ENCODE data around the gene KLHL2. TPM values are rescaled to one million over a fixed set of nuclear protein-coding genes. Genes with fewer than 3 reads are reported as not detected.

Gene KLHL2
- polyA plus RNA-seq, 3 donors from 2014 or later = 2.6 to 4.0 (median 3.5) TPM

GRCh38 chr4:165324918-165325304 is 117.5 kb downstream of the KLHL2 start:
- Mint-ChIP-seq H3K27me3 (ENCODE audit: low read depth in 3 of 3) (peaks cover 0 to 4% (median 1%) of the 10 kb centered on the region in 3 donors), H3K36me3 (peaks cover 0 to 7% (median 0%) of the 10 kb centered on the region in 3 donors), H3K9me3 (no peaks in the 10 kb centered on the region), H3K27ac (peak overlapping the region in 1 of 6 donors; percentile 61), H3K4me3 (no peak overlapping the region), H3K4me1 (peaks cover 0 to 13% of the 10 kb centered on the region in 2 donors)
- DNase-seq = no peak

- H3K4me3 Mint-ChIP-seq = peak overlapping the region in 2 of 5 donors; percentile 31 to 54
- peaks cover 0 to 20% of the 10 kb centered on the region in 2 donors for H3K4me1 Mint-ChIP-seq
- H3K27me3 Mint-ChIP-seq (ENCODE audit: low read depth in 3 of 3) = peaks cover 0 to 1% (median 0%) of the 10 kb centered on the region in 3 donors
- H3K27ac Mint-ChIP-seq = peak overlapping the region in 4 of 6 donors; percentile 3 to 83 (median 68)
- peaks cover 0 to 7% (median 0%) of the 10 kb centered on the region in 3 donors for H3K36me3 Mint-ChIP-seq
- H3K9me3 Mint-ChIP-seq = no peaks in the 10 kb centered on the region
- no peak for DNase-seq
These were observed 118.6 kb downstream of the KLHL2 start for GRCh38 chr4:165325732-165326512.

DNA sequence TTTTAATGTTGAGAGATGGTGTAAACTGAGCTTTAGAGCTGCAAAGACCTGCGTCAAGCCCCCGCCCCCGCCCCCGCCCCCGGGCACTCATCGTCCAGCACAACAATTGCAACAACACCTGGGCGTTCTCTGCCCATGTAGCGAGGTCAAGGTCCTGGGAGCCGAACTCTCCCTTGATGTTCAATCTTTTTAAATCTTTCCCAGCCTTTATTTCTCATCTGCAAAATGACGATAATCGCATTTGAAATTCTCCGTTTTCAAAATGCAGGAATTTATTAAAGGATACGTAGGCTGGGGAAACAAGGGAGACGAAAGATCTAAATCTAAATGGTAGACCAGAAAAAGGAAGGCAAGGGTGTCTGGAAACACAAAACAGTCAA is 119.5 kb downstream of the KLHL2 start:
- no peak overlapping the region for H3K4me3 Mint-ChIP-seq
- no peak for DNase-seq
- H3K4me1 Mint-ChIP-seq = peaks cover 0 to 27% of the 10 kb centered on the region in 2 donors
- H3K27me3 Mint-ChIP-seq (ENCODE audit: low read depth in 3 of 3) = peaks cover 0 to 1% (median 0%) of the 10 kb centered on the region in 3 donors
- peaks cover 0 to 2% (median 0%) of the 10 kb centered on the region in 3 donors for H3K36me3 Mint-ChIP-seq
- no peaks in the 10 kb centered on the region for H3K9me3 Mint-ChIP-seq
- H3K27ac Mint-ChIP-seq = no peak overlapping the region

GRCh38 chr4:165327211-165328100 is 120.1 kb downstream of the KLHL2 start, which contains the start of gene MSMO1:
Gene MSMO1 (plus strand): TSS chr4:165327669. CDS start chr4:165333371, 5,702 bp downstream.
- H3K4me3 Mint-ChIP-seq = no peak within 1 kb of the TSS
- H3K27me3 Mint-ChIP-seq (ENCODE audit: low read depth in 3 of 3) = peaks cover 0 to 1% (median 0%) of the 10 kb centered on the region in 3 donors
- no peaks in the 10 kb centered on the region for H3K9me3 Mint-ChIP-seq
- H3K27ac Mint-ChIP-seq = no peak within 1 kb of the TSS
- H3K4me1 Mint-ChIP-seq = peaks cover 0 to 34% of the 10 kb centered on the region in 2 donors
- peak; percentile 96 to 97 (median 97) for DNase-seq
- no peaks in the 10 kb centered on the region for H3K36me3 Mint-ChIP-seq

DNA sequence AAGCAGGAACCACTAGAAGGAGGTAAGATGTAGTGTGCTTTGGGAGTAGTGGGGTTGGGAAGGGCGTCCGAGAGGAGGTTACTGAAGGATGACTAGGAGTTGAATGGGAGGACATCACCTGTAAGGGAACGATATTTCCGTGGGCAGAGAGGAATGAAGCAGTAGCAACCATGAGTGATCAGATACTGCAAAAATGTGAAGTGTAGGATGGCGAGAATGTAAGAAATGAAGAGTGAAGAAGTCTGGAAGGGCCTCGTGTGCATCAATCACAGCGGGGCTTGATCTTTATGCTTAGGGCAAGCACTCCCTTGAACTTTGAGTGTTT is 120.7 kb downstream of the KLHL2 start:
- no peaks in the 10 kb centered on the region for H3K36me3 Mint-ChIP-seq

DNA sequence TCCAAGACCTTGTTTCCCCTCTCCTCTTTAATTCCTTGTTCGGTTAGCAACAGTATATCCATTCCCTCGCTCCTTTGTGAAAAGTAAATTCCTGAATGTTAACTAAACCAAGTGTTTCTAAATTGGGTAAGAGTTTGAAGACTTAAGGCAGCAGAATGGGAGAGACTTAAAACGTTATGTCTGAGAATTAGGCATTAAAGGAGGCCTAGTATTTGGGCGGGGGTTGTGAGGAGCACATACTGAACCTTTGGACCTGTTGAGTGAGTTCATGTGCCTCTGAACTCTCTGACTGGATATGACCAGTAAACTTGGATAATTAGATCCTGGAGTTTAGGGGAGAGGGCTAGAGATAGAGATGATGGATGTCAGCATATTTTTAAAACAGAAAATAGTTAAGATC is 121.3 kb downstream of the KLHL2 start:
- Mint-ChIP-seq H3K4me3 (no peak overlapping the region), H3K27me3 (ENCODE audit: low read depth in 3 of 3) (peaks cover 0 to 1% (median 0%) of the 10 kb centered on the region in 3 donors), H3K27ac (no peak overlapping the region), H3K9me3 (no peaks in the 10 kb centered on the region), H3K4me1 (peaks cover 0 to 37% of the 10 kb centered on the region in 2 donors), H3K36me3 (no peaks in the 10 kb centered on the region)
- no peak for DNase-seq

More for the DNA sequence above, 120.7 kb downstream of the KLHL2 start:
- H3K27ac Mint-ChIP-seq = no peak overlapping the region
- H3K9me3 Mint-ChIP-seq = no peaks in the 10 kb centered on the region
- peaks cover 0 to 37% of the 10 kb centered on the region in 2 donors for H3K4me1 Mint-ChIP-seq
- peaks cover 0 to 1% (median 0%) of the 10 kb centered on the region in 3 donors for H3K27me3 Mint-ChIP-seq (ENCODE audit: low read depth in 3 of 3)
- no peak overlapping the region for H3K4me3 Mint-ChIP-seq
- DNase-seq = no peak

DNA sequence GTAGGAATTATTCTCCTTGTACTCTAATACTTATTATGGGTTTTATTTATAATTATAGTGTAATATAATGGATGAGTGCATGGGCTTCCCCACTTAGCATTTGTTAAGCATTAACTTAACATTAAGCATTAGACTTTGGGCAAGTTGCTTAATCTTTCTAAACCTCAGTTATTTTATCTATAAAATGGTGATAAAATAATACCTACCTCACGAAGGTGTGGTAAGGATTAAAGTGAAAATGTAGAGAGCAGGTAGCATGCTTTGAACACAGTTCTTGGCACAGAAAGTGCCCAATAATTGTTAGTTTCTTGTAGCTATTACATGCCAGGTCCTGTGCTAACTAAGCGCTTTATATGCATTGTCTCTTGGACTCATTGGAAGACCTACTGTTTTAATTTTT is 122.7 kb downstream of the KLHL2 start:
- Mint-ChIP-seq H3K27me3 (ENCODE audit: low read depth in 3 of 3) (peaks cover 0 to 1% (median 0%) of the 10 kb centered on the region in 3 donors), H3K4me3 (no peak overlapping the region), H3K9me3 (no peaks in the 10 kb centered on the region), H3K27ac (no peak overlapping the region), H3K36me3 (peaks cover 0 to 6% (median 0%) of the 10 kb centered on the region in 3 donors), H3K4me1 (peaks cover 0 to 37% of the 10 kb centered on the region in 2 donors)
- DNase-seq = no peak

DNA sequence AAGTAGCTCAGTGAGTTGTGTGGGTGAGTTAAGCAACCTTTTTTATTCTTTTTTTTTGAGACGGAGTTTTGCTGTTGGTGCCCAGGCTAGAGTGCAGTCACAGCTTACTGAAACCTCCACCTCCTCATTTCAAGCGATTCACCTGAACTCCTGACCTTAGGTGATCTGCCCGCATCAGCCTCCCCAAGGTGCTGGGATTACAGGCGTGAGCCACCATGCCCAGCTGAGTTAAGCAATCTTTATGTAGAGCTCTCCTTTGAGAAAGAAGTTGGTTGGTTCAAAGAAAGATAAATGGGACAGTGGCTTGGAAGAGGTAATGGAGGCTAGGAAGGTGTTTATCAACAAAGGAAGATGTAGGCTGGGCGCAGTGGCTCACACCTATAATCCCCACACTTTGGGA is 123.3 kb downstream of the KLHL2 start:
- H3K4me3 Mint-ChIP-seq = no peak overlapping the region
- H3K4me1 Mint-ChIP-seq = peaks cover 0 to 34% of the 10 kb centered on the region in 2 donors

DNA sequence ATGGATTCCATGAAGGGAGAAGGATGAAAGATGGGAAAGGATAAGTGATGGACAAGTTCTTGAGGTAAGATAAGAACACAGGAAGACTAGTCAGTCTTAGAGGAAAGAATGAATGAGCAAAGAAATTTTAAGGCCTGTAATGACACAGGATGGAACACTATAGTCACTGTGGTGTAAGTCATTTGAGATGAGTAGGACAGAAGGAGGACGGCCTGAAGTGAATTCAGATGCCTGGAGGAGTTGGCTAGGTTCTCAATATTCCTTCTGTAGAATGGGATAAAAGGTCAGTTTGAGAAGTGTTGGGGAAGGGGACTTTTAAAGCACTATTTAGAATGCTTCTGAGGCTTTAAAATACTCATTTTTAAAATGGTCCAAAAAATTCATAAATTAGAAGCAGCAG is 124.0 kb downstream of the KLHL2 start:
- Mint-ChIP-seq H3K36me3 (peaks cover 0 to 10% (median 0%) of the 10 kb centered on the region in 3 donors), H3K27ac (peak overlapping the region in 2 of 6 donors; percentile 11 to 60), H3K27me3 (ENCODE audit: low read depth in 3 of 3) (no peaks in the 10 kb centered on the region), H3K4me3 (no peak overlapping the region), H3K4me1 (peaks cover 0 to 27% of the 10 kb centered on the region in 2 donors), H3K9me3 (no peaks in the 10 kb centered on the region)
- no peak for DNase-seq

More for the DNA sequence above, 123.3 kb downstream of the KLHL2 start:
- Mint-ChIP-seq H3K27me3 (ENCODE audit: low read depth in 3 of 3) (no peaks in the 10 kb centered on the region), H3K27ac (peak overlapping the region in 2 of 6 donors; percentile 2 to 31), H3K36me3 (peaks cover 0 to 10% (median 0%) of the 10 kb centered on the region in 3 donors), H3K9me3 (no peaks in the 10 kb centered on the region)
- DNase-seq = no peak

- H3K9me3 Mint-ChIP-seq = no peaks in the 10 kb centered on the region
These were observed 124.5 kb downstream of the KLHL2 start for GRCh38 chr4:165331823-165332222.

DNA sequence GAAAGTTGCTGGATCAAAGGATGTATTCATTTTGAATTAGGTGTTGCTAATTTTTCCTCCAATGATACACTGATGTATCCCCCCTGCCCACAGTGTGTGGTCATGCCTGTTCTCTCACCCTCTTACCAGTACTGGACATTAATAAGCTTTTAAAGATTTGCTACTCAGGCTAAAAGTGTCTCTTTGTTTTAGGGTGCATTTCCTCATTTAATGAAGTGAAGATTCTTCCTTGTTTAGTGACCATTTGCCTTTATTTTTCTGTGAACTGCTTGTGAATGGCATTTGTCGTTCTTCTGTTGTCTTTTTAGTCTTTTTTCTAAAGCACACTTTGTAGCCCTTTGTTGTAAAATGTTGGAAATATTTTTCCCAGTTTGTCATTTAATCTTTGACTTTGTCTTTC is 125.1 kb downstream of the KLHL2 start:
- H3K9me3 Mint-ChIP-seq = no peaks in the 10 kb centered on the region
- H3K36me3 Mint-ChIP-seq = peaks cover 0 to 14% (median 0%) of the 10 kb centered on the region in 3 donors
- H3K27ac Mint-ChIP-seq = peak overlapping the region in 2 of 6 donors; percentile 36 to 53
- H3K4me1 Mint-ChIP-seq = peaks cover 0 to 26% of the 10 kb centered on the region in 2 donors
- peak overlapping the region in 1 of 5 donors; percentile 2 for H3K4me3 Mint-ChIP-seq
- no peaks in the 10 kb centered on the region for H3K27me3 Mint-ChIP-seq (ENCODE audit: low read depth in 3 of 3)
- no peak for DNase-seq

More at GRCh38 chr4:165331823-165332222, 124.5 kb downstream of the KLHL2 start:
- Mint-ChIP-seq H3K4me3 (peak overlapping the region in 1 of 5 donors; percentile 19), H3K36me3 (peaks cover 0 to 10% (median 0%) of the 10 kb centered on the region in 3 donors), H3K27me3 (ENCODE audit: low read depth in 3 of 3) (no peaks in the 10 kb centered on the region), H3K27ac (peak overlapping the region in 2 of 6 donors; percentile 11 to 53), H3K4me1 (peaks cover 0 to 26% of the 10 kb centered on the region in 2 donors)
- no peak for DNase-seq

DNA sequence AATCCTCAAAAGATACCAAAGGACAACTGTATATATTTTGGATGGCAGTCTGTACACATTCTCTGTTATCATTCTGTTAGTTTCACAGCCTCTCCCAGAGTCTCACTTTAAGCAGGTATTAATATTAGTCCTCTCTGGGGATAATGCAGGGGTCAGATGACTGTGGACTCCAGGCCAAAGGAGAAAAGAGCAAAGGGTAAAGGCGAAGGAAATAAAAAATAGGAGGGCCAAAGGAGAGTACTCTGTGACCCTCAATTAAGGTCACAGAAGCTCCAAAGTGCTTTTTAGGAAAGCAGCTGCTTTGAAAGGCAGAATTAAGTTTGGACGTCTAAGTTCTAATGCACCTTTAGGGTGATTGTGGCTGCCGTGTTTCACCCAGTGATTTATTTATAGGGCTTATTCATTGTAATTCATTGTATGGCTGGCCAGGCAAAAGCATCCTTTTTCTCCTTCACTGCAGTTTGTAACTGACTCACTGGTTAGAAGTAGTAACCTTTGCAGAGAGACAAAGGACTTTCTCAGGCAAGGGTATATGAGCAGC is 127.9 kb downstream of the KLHL2 start:
- Mint-ChIP-seq H3K9me3 (no peaks in the 10 kb centered on the region), H3K27me3 (ENCODE audit: low read depth in 3 of 3) (no peaks in the 10 kb centered on the region), H3K4me3 (no peak overlapping the region), H3K36me3 (peaks cover 0 to 17% (median 0%) of the 10 kb centered on the region in 3 donors), H3K27ac (peak overlapping the region in 1 of 6 donors; percentile 44), H3K4me1 (peaks cover 0 to 25% of the 10 kb centered on the region in 2 donors)
- DNase-seq = no peak

DNA sequence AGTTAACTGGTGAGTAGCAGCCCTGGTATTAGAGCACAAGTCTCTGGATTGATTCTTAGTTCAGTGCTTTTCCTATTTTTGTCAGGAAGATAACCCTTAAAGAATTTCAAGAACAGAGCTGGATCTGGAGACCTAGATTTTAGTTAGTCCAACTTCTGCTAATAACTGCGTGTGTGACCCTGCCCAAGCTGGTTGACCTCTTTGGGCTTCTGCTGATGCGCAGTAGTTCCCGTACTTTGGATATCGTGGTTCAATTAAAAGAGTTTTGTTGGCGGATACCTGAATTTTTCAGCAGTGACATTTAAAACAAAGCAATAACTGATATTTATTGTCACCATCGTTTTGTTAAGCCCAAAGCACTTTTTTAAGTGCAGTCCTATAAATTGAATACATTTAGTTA is 129.4 kb downstream of the KLHL2 start:
- Mint-ChIP-seq H3K36me3 (peaks cover 0 to 26% (median 0%) of the 10 kb centered on the region in 3 donors), H3K4me1 (peaks cover 0 to 12% of the 10 kb centered on the region in 2 donors), H3K27me3 (ENCODE audit: low read depth in 3 of 3) (no peaks in the 10 kb centered on the region), H3K27ac (peak overlapping the region in 1 of 6 donors; percentile 67), H3K4me3 (no peak overlapping the region), H3K9me3 (no peaks in the 10 kb centered on the region)
- no peak for DNase-seq

All from immature natural killer cell (primary cell).